Common myeloid progenitor, CD34-positive (primary cell): ENCODE results near the gene CHML.

Experiments
- CTCF ChIA-PET: fragments of 350-600 bp; sonication (Branson Sonifier 250); formaldehyde crosslinking; loops from one replicate; lab custom pipeline; 2021; ENCODE audit warnings: antibody characterized with exemption; lab: Charles Lee
- POLR2A ChIA-PET: fragments of 350-600 bp; sonication (Branson Sonifier 250); formaldehyde crosslinking; loops from one replicate; lab custom pipeline; 2021; ENCODE audit warnings: antibody characterized with exemption; lab: Charles Lee
- DNase-seq, 3 donors: peaks; one replicate each; pipeline versions ENCODE4 v3.0.0 to v3.0.0-alpha.2; 2013
- H3K27ac ChIP-seq, 2 experiments: 1 replicate in 1 of 2; 2 replicates in 1 of 2; pipeline ENCODE4 v1.7.0; 2013; ENCODE audit warnings: inconsistent platforms in 2 of 2, low read length in 2 of 2, mild to moderate bottlenecking in 2 of 2, low read depth in 1 of 2, moderate library complexity in 1 of 2; ENCODE audit not compliant: severe bottlenecking in 2 of 2, insufficient read depth in 1 of 2, poor library complexity in 1 of 2
- H3K27me3 ChIP-seq, 5 experiments: replicated peaks in 2 of 5; 1 replicate in 3 of 5; 2 replicates in 2 of 5; pipeline versions ENCODE4 v1.6.1 to v1.7.0; 2013; ENCODE audit warnings: low read length in 4 of 5, mild to moderate bottlenecking in 2 of 5, moderate library complexity in 2 of 5, inconsistent platforms in 1 of 5; ENCODE audit not compliant: insufficient read depth in 5 of 5, control insufficient read depth in 4 of 5
- H3K36me3 ChIP-seq, 4 experiments: 1 replicate in 2 of 4; 2 replicates in 2 of 4; pipeline versions ENCODE4 v1.6.1 to v1.7.0; 2013; ENCODE audit warnings: low read length in 3 of 4, control low read depth in 1 of 4, mild to moderate bottlenecking in 1 of 4; ENCODE audit not compliant: control insufficient read depth in 4 of 4, insufficient read depth in 4 of 4
- H3K4me1 ChIP-seq, 4 experiments: 1 replicate in 3 of 4; 2 replicates in 1 of 4; pipeline versions ENCODE4 v1.6.1 to v1.7.1; 2013; ENCODE audit warnings: low read length in 3 of 4, mild to moderate bottlenecking in 3 of 4, control low read depth in 1 of 4, inconsistent platforms in 1 of 4, moderate library complexity in 1 of 4; ENCODE audit not compliant: control insufficient read depth in 4 of 4, insufficient read depth in 4 of 4; ENCODE audit errors: control extremely low read depth in 1 of 4
- H3K4me3 ChIP-seq, 7 experiments: 1 replicate in 4 of 7; 2 replicates in 3 of 7; pipeline versions ENCODE4 v1.5.1 to v1.7.0; 2013; ENCODE audit warnings: mild to moderate bottlenecking in 7 of 7, low read length in 6 of 7, moderate library complexity in 6 of 7, inconsistent platforms in 2 of 7, low read depth in 2 of 7, control low read depth in 1 of 7; ENCODE audit not compliant: insufficient read depth in 4 of 7, control insufficient read depth in 1 of 7; ENCODE audit errors: extremely low read depth in 1 of 7
- H3K9me3 ChIP-seq, 5 experiments: 1 replicate in 4 of 5; 2 replicates in 1 of 5; pipeline versions ENCODE4 v1.6.1 to v1.7.1; 2013; ENCODE audit warnings: low read length in 4 of 5, mild to moderate bottlenecking in 2 of 5, inconsistent platforms in 1 of 5, low read depth in 1 of 5, moderate library complexity in 1 of 5; ENCODE audit not compliant: control insufficient read depth in 4 of 5, insufficient read depth in 2 of 5; ENCODE audit errors: control extremely low read depth in 1 of 5
- WGBS: methylation state at CpG from one replicate; pipeline ENCODE4 v1.1.5; 2013; ENCODE audit not compliant: insufficient coverage; 5-methylcytosine and 5-hydroxymethylcytosine counted together

CHML gene

DNA sequence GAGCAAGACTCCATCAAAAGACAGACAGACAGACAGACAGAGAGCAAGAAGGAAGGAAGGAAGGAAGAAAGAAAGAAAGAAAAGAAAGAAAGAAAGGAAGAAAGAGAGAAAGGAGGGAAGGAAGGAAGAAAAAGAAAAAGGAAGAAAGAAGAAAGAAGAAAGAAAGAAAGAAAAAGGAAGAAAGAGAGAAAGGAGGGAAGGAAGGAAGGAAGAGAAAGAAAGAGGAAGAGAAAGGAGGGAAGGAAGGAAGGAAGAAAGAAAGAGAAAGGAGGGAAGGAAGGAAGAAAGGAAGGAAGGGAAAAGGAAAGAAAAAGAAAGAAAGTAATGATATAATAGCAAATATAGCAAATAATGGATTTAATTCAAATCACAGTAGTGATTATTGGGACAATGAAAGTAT lies 32.7 kb downstream of the CHML start:
- CTCF ChIA-PET: no interaction called here
- Histone ChIP-seq H3K27me3 (no peaks in the 10 kb centered on the region), H3K9me3 (no peaks in the 10 kb centered on the region), H3K27ac (no peak overlapping the region), H3K36me3 (peaks cover 3 to 14% (median 5%) of the 10 kb centered on the region in 4 experiments), H3K4me1 (no peaks in the 10 kb centered on the region), H3K4me3 (no peak overlapping the region)
- DNase-seq: no peak
- POLR2A ChIA-PET: no interaction called here

DNA sequence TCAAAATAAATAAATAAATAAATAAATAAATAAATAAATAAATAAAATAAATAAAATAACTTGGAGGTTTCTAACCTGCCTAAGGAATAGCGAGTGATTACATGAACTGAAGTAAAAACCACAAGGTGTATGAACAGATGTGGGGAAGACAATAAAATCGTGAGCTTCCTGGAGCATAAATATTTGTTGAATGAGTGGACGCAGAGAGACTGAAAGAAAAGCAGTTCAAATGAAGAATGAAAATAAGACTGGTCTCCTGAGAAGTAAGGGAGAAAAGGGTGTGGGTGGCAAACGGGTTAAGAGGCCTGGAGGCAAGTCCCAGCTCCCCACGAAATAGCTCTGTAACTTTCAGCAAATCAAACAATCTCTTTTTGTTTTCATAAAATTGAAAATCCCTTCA lies 33.6 kb downstream of the CHML start:
- H3K9me3 ChIP-seq: no peaks in the 10 kb centered on the region
- H3K4me3 ChIP-seq: no peak overlapping the region
- H3K27ac ChIP-seq: no peak overlapping the region
- CTCF ChIA-PET: interaction anchor here (1.3 to 1.9 kb wide), 2 partner anchors 21 to 228 kb away, joined by 4 to 5 read pairs; no protein-coding TSS in a partner anchor
- H3K4me1 ChIP-seq: no peaks in the 10 kb centered on the region
- H3K27me3 ChIP-seq: no peaks in the 10 kb centered on the region
- POLR2A ChIA-PET: no interaction called here
- DNase-seq: no peak
- 93% methylated on average over 2 of the region's 5 CpGs for WGBS
- H3K36me3 ChIP-seq: peaks cover 3 to 20% (median 9%) of the 10 kb centered on the region in 4 experiments

DNA sequence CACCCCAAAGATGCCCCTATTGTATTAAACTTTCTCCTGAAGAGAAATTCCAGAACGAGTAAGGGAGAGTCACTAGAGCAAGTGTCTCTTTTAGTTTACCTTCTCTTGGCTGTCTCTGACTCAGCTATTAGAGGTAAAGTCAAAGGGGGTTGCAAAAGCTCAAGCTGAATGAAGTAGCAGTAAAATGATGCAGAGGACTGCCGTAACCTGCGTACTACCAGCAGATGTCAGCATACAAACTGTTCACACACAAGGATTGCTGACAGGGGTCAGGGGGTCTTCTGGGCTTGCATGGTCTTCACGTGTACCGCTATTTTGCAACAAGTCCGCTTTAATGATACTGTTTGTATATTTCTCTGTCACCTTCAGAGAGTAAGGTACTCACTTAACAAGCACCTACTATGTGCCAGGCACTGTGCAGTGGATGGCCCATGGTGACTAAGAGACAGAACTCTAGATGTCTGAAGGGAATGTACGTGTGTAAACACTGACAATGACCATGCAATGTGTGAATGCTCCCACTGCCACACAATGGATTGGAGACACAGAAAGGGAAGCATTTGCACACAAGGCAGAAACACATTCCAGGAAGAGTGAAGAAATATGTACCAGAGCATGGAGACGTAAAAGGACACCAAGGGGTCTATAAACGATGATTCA lies 34.9 kb downstream of the CHML start:
- POLR2A ChIA-PET: no interaction called here
- H3K9me3 ChIP-seq: no peaks in the 10 kb centered on the region
- no peaks in the 10 kb centered on the region for H3K4me1 ChIP-seq
- H3K4me3 ChIP-seq: no peak overlapping the region
- peaks cover 3 to 20% (median 9%) of the 10 kb centered on the region in 4 experiments for H3K36me3 ChIP-seq
- H3K27ac ChIP-seq: no peak overlapping the region
- 97% methylated on average over 7 of the region's 9 CpGs for WGBS
- CTCF ChIA-PET: interaction anchor here (0.6 to 1.9 kb wide), 2 partner anchors 21 to 229 kb away, joined by 3 to 5 read pairs; no protein-coding TSS in a partner anchor
- DNase-seq: peak; percentile 5 to 39 (median 33)
- no peaks in the 10 kb centered on the region for H3K27me3 ChIP-seq

DNA sequence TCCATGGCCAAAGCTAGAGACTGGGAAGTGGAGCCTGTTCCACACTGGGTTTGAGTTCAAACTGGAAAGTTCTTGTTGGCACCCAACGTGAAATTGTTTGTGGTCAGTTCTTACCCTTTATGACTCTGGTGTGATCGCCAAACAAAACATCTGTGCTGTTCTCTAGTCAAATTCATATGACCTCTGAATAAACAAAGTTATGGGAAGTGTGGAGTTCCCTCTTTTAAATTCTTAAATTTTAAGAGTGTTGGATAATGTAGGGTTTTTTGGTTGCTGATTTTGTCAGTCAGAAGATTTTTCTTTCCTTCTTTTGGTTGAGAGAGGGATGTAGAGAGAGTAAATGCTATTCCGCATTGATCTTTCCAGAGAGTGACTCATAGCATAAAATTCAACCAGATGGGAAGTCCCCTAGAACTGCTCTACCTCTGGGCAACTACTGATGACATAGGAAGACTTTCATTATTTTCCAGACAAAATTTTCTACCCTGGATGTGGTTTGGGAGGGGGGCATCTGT lies 36.4 kb downstream of the CHML start:
- Histone ChIP-seq H3K36me3 (peaks cover 3 to 20% (median 9%) of the 10 kb centered on the region in 4 experiments), H3K27me3 (no peaks in the 10 kb centered on the region), H3K27ac (no peak overlapping the region), H3K4me3 (no peak overlapping the region), H3K4me1 (no peaks in the 10 kb centered on the region), H3K9me3 (no peaks in the 10 kb centered on the region)
- no peak for DNase-seq
- 75% methylated on average over 1 of the region's 3 CpGs for WGBS
- CTCF ChIA-PET: no interaction called here
- POLR2A ChIA-PET: no interaction called here

DNA sequence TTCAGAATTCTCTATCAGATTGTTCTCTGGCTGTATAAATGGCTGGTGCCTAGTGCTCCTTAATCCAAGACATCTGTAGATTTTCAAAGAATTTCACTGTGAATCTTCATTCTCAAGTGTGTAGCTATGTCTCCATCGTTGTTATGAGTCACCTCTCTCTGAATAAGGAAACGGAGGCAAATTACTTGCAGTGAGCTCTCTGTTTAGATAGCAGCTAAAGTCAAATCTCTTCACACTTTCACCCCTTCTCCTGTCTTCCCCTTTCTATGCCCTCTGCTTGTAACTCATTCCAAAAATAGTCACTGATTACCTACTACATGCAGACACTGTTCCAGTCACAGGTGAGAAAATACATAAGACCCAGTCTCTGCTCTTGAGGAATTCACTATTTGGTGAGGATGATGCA lies 39.7 kb downstream of the CHML start:
- Histone ChIP-seq H3K4me1 (no peaks in the 10 kb centered on the region), H3K9me3 (no peaks in the 10 kb centered on the region), H3K4me3 (no peak overlapping the region), H3K27ac (no peak overlapping the region), H3K27me3 (no peaks in the 10 kb centered on the region), H3K36me3 (peaks cover 5 to 22% (median 14%) of the 10 kb centered on the region in 4 experiments)
- CTCF ChIA-PET: no interaction called here
- no peak for DNase-seq
- WGBS: 100% methylated on average over 2 of the region's 2 CpGs
- POLR2A ChIA-PET: no interaction called here

DNA sequence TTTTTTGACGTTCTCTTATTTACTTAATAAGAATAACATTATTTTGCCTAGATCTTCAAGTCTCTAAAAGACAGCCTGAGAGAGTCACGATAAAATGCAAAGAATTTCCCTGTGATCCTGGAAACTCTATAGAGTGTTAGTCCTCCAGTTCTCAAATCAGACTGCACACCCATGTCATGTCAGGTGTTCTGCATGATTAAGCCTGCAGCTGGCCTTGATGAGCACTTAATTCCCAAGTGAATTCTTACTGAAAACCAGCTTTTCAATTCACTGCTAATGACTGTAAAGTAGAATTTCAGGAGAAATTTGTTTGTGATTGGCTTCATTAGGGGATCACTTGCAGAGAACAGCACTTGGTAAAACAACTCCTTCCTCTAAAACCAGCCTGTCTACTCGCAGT lies 41.9 kb downstream of the CHML start:
- Histone ChIP-seq H3K36me3 (peaks cover 4 to 28% (median 17%) of the 10 kb centered on the region in 4 experiments), H3K4me3 (no peak overlapping the region), H3K27ac (no peak overlapping the region), H3K27me3 (no peaks in the 10 kb centered on the region), H3K9me3 (no peaks in the 10 kb centered on the region), H3K4me1 (no peaks in the 10 kb centered on the region)
- WGBS: 91% methylated on average over 1 of the region's 3 CpGs
- DNase-seq: no peak
- ChIA-PET CTCF (interaction anchor here (1.4 kb wide), 1 partner anchor 13 kb away, joined by 5 read pairs; no protein-coding TSS in a partner anchor), POLR2A (no interaction called here)

DNA sequence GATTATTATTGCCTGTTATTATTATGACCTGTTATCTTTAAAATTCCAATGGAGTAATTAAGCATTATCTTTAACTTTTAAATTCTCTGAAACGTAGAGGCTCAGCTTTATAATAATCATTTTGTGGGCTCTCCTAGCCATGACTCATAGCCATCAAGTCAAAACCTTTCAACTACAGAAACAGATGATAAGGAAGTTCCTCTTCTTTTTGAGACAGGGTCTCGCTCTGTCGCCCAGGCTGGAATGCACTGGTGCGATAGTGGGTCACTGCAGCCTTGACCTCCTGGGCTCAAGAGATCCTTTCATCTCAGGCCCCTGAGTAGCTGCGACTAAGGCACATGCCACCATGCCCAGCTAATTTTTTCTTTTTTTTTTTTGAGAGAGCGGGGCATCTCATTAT lies 43.5 kb downstream of the CHML start:
- H3K4me3 ChIP-seq: no peak overlapping the region
- CTCF ChIA-PET: no interaction called here
- peaks cover 4 to 18% (median 11%) of the 10 kb centered on the region in 4 experiments for H3K36me3 ChIP-seq
- no peaks in the 10 kb centered on the region for H3K27me3 ChIP-seq
- no peaks in the 10 kb centered on the region for H3K4me1 ChIP-seq
- H3K9me3 ChIP-seq: no peaks in the 10 kb centered on the region
- no peak overlapping the region for H3K27ac ChIP-seq
- DNase-seq: no peak
- WGBS: 91% methylated on average over 5 of the region's 6 CpGs
- POLR2A ChIA-PET: no interaction called here
